Liver (tissue), 9 donors: ENCODE measurements around the gene CRYL1. TPM values are rescaled to one million over a fixed set of nuclear protein-coding genes. Genes with fewer than 3 reads are reported as not detected.

Experiments
- DNase-seq: peaks from one replicate; pipeline ENCODE4 v3.0.0-alpha.2; 2017; ENCODE audit warnings: low spot score
- H3K27ac ChIP-seq, 2 donors: one replicate each; pipeline ENCODE4 v1.7.0; 2013; ENCODE audit warnings: inconsistent platforms in 2 of 2, low read length in 2 of 2, control low read depth in 1 of 2, low read depth in 1 of 2, mild to moderate bottlenecking in 1 of 2
- H3K27me3 ChIP-seq, 4 donors: one replicate each; pipeline versions ENCODE4 v1.6.1 to v1.7.0; 2013; ENCODE audit warnings: low read length in 3 of 4, inconsistent platforms in 1 of 4, mild to moderate bottlenecking in 1 of 4, moderate library complexity in 1 of 4; ENCODE audit not compliant: control insufficient read depth in 4 of 4, insufficient read depth in 4 of 4
- H3K36me3 ChIP-seq, 4 donors: one replicate each; pipeline versions ENCODE4 v1.6.1 to v1.7.0; 2013; ENCODE audit warnings: low read length in 3 of 4, mild to moderate bottlenecking in 3 of 4, low read depth in 1 of 4, moderate library complexity in 1 of 4; ENCODE audit not compliant: control insufficient read depth in 4 of 4, insufficient read depth in 3 of 4
- H3K4me1 ChIP-seq, 4 donors: one replicate each; pipeline versions ENCODE4 v1.6.1 to v1.7.0; 2013; ENCODE audit warnings: low read length in 3 of 4, mild to moderate bottlenecking in 3 of 4, moderate library complexity in 1 of 4; ENCODE audit not compliant: control insufficient read depth in 4 of 4, insufficient read depth in 4 of 4
- H3K4me3 ChIP-seq, 3 donors: one replicate each; pipeline versions ENCODE4 v1.6.1 to v1.7.0; 2013; ENCODE audit warnings: low read length in 3 of 3, control low read depth in 1 of 3, low read depth in 1 of 3, mild to moderate bottlenecking in 1 of 3
- H3K9ac ChIP-seq, 2 donors: one replicate each; pipeline ENCODE4 v1.7.0; 2013; ENCODE audit warnings: low read length in 2 of 2, mild to moderate bottlenecking in 2 of 2, moderate library complexity in 2 of 2, control low read depth in 1 of 2, low read depth in 1 of 2
- H3K9me3 ChIP-seq, 4 donors: one replicate each; pipeline versions ENCODE4 v1.6.1 to v1.7.0; 2013; ENCODE audit warnings: low read length in 3 of 4; ENCODE audit not compliant: control insufficient read depth in 4 of 4
- CTCF ChIP-seq: fragments of 150-350 bp; IDR thresholded peaks from 2 replicates; pipeline ENCODE4 v1.5.1; 2017; ENCODE audit warnings: improper control_type of control experiment, low read depth, low read length; ENCODE audit not compliant: missing input control
- EGR1 ChIP-seq, 2 donors: IDR thresholded peaks; 2 replicates each; pipeline ENCODE4 v1.6.1; 2016 to 2018; ENCODE audit warnings: antibody characterized with exemption in 2 of 2, low read depth in 2 of 2
- FOXA1 ChIP-seq: IDR thresholded peaks from 2 replicates; pipeline ENCODE4 v1.6.1; 2016; ENCODE audit warnings: antibody characterized with exemption
- FOXA2 ChIP-seq: IDR thresholded peaks from 2 replicates; pipeline ENCODE4 v1.6.1; 2016; ENCODE audit warnings: antibody characterized with exemption
- GABPA ChIP-seq, 2 donors: IDR thresholded peaks in 1 of 2; conservative IDR thresholded peaks in 1 of 2; 2 replicates each; pipeline ENCODE4 v1.6.1; 2016; ENCODE audit warnings: antibody characterized with exemption in 2 of 2, mild to moderate bottlenecking in 1 of 2, moderate library complexity in 1 of 2
- HNF4A ChIP-seq, 2 donors: conservative IDR thresholded peaks; 2 replicates each; pipeline ENCODE4 v1.6.1; 2016; ENCODE audit warnings: antibody characterized with exemption in 2 of 2, mild to moderate bottlenecking in 2 of 2
- HNF4G ChIP-seq: IDR thresholded peaks from 2 replicates; pipeline ENCODE4 v1.6.1; 2016; ENCODE audit warnings: antibody characterized with exemption
- JUND ChIP-seq, 2 donors: IDR thresholded peaks; 2 replicates each; pipeline ENCODE4 v1.6.1; 2016; ENCODE audit warnings: antibody characterized with exemption in 2 of 2
- MAX ChIP-seq: IDR thresholded peaks from 2 replicates; pipeline ENCODE4 v1.6.1; 2016; ENCODE audit warnings: antibody characterized with exemption
- NR2F2 ChIP-seq: IDR thresholded peaks from 2 replicates; pipeline ENCODE4 v1.6.1; 2016; ENCODE audit warnings: antibody characterized with exemption
- REST ChIP-seq: IDR thresholded peaks from 2 replicates; pipeline ENCODE4 v1.6.1; 2016; ENCODE audit warnings: antibody characterized with exemption, mild to moderate bottlenecking
- RXRA ChIP-seq, 2 donors: IDR thresholded peaks; 2 replicates each; pipeline ENCODE4 v1.6.1; 2017 to 2018; ENCODE audit warnings: antibody characterized with exemption in 2 of 2, mild to moderate bottlenecking in 1 of 2
- SP1 ChIP-seq: IDR thresholded peaks from 2 replicates; pipeline ENCODE4 v1.6.1; 2018; ENCODE audit warnings: antibody characterized with exemption, mild to moderate bottlenecking
- TAF1 ChIP-seq: conservative IDR thresholded peaks from 2 replicates; pipeline ENCODE4 v1.6.1; 2016; ENCODE audit warnings: antibody characterized with exemption, mild to moderate bottlenecking
- YY1 ChIP-seq: IDR thresholded peaks from 2 replicates; pipeline ENCODE4 v1.6.1; 2016; ENCODE audit warnings: antibody characterized with exemption, mild to moderate bottlenecking
- ZBTB33 ChIP-seq: IDR thresholded peaks from 2 replicates; pipeline ENCODE4 v1.6.1; 2016; ENCODE audit warnings: antibody characterized with exemption
- WGBS: extraction: QIAGEN DNeasy Blood & Tissue Kit; methylation state at CpG from one replicate; pipeline ENCODE4 v1.1.7; 2013; 5-methylcytosine and 5-hydroxymethylcytosine counted together
- polyA plus RNA-seq, 2 donors: library from polyadenylated mRNA; stranded (reverse) in 1 of 2; unstranded in 1 of 2; fragments of 200-250 nt in 1 of 2; fragments of >200 nt in 1 of 2; fragmentation: Nextera tagmentation in 1 of 2; extraction: Ambion mirVana in 1 of 2; gene quantifications; one replicate each; pipeline versions ENCODE4 v1.2.1 to v1.2.3, GENCODE V29; 2013 to 2015
- total RNA-seq, 2 donors: library from RNA; depleted of rRNA; stranded (reverse); fragments of >200 nt; gene quantifications; one replicate each; pipeline ENCODE4 v1.2.3, GENCODE V29; 2014
- TF ChIP-seq, protein P1 (sequence below): IDR thresholded peaks from 2 replicates; pipeline ENCODE4 v1.6.1; 2016; ENCODE audit warnings: antibody characterized with exemption
- donor health status: healthy.
- donor health status: healthy.
- donor health status: healthy.
- donor health status: healthy.
- donor health status: healthy.

Gene CRYL1
- total and polyA plus RNA-seq, 4 donors, result 87.8 to 179 (median 168) TPM

DNA sequence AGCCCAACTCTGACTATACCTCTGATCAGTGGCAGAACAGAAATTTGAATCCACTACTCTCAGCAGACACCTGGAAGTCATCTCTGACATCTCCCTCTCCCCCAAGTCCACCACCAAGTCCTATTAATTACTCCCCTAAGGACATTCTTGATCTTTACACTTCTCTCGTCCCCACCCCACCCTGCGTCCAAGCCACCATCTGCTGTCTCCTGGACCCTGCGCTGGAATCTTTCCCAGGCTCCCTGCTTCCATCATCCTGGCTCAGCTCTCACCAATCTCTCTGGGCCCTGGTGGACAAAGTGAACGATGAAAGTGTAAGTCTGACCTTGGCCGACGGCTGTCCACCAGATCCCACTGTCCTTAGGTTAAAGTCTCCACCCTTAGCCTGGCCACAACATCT, 147.9 kb downstream of the CRYL1 start:
- Histone ChIP-seq H3K4me3 (no peak overlapping the region), H3K9ac (no peak overlapping the region), H3K9me3 (no peaks in the 10 kb centered on the region), H3K27ac (no peak overlapping the region), H3K4me1 (no peaks in the 10 kb centered on the region), H3K36me3 (no peaks in the 10 kb centered on the region), H3K27me3 (no peaks in the 10 kb centered on the region)
- no peak for DNase-seq
- 93% methylated on average over 6 of the region's 6 CpGs for WGBS
- TF ChIP-seq REST (no peak), JUND (IDR thresholded peaks at IDR 0.05) (no peak), EGR1 (IDR thresholded peaks at IDR 0.05; ENCODE audit: low read depth in 2 of 2) (no peak), RXRA (IDR thresholded peaks at IDR 0.05) (no peak), FOXA1 (no peak), MAX (no peak), SP1 (no peak), GABPA (IDR thresholded peaks at IDR 0.05 in 1 of 2, conservative IDR thresholded peaks at IDR 0.05 in 1 of 2) (no peak), NR2F2 (no peak)

- H3K4me1 ChIP-seq, result no peaks in the 10 kb centered on the region
- no peak overlapping the region for H3K4me3 ChIP-seq
- no peak for TF ChIP-seq ZBTB33
- TF ChIP-seq MAX, result no peak
- no peak for TF ChIP-seq NR2F2
- TF ChIP-seq, protein P1, sequence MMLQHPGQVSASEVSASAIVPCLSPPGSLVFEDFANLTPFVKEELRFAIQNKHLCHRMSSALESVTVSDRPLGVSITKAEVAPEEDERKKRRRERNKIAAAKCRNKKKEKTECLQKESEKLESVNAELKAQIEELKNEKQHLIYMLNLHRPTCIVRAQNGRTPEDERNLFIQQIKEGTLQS, result no peak
- no peak for TF ChIP-seq FOXA2
- TF ChIP-seq YY1, result no peak
- TF ChIP-seq RXRA (IDR thresholded peaks at IDR 0.05), result no peak
- TF ChIP-seq TAF1, result no peak
- no peak for TF ChIP-seq JUND (IDR thresholded peaks at IDR 0.05)
- TF ChIP-seq REST, result no peak
- TF ChIP-seq EGR1 (IDR thresholded peaks at IDR 0.05; ENCODE audit: low read depth in 2 of 2), result no peak
- TF ChIP-seq HNF4A (conservative IDR thresholded peaks at IDR 0.05), result no peak
- no peak for TF ChIP-seq HNF4G
- no peak for TF ChIP-seq CTCF
- TF ChIP-seq FOXA1, result no peak
- H3K27me3 ChIP-seq, result no peaks in the 10 kb centered on the region
- no peak overlapping the region for H3K27ac ChIP-seq
- no peaks in the 10 kb centered on the region for H3K9me3 ChIP-seq
- no peaks in the 10 kb centered on the region for H3K36me3 ChIP-seq
- WGBS, result 91% methylated on average over 6 of the region's 6 CpGs
- H3K9ac ChIP-seq, result no peak overlapping the region
- DNase-seq, result no peak
Observed at GRCh38 chr13:20375871-20376270, 149.8 kb downstream of the CRYL1 start.
